ENCODE data around the gene MYO18B. TPM values are rescaled to one million over a fixed set of nuclear protein-coding genes. Genes with fewer than 3 reads are reported as not detected.

Gene MYO18B
- total RNA-seq, 2 experiments from 2014 or later = 0.11 to 0.22 TPM

DNA sequence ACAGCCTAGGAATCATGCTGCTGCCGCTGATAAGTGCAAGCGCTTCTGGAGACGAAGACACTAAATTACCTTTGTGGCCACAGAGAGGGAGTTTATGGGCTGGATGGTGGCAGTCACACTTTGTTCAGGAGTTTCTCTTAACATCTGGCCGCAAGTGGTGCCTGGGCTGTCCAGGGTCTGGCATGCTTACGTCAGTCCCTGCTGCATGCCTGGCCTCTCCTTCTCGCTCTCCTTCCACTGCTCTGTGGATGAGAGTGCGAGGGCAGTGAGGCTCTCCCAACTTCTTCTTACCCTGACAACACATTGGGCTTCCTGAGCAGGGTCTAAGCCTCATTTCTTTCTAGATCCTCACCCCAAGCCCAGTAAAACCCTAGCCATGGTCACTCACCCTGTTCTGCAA is 266.6 kb downstream of the MYO18B start:
- H3K36me3 Mint-ChIP-seq (ENCODE audit: low read depth) = no peaks in the 10 kb centered on the region
- DNase-seq = no peak
- H3K9me3 Mint-ChIP-seq = peaks cover 2% of the 10 kb centered on the region
- CTCF ChIA-PET = no interaction called here
- no peak for TF ChIP-seq CTCF (IDR thresholded peaks at IDR 0.05)
- intact Hi-C loops (cut with DNase I, micrococcal nuclease) = no loop called here
- no peak overlapping the region for H3K4me3 ChIP-seq (ENCODE audit: low read length)
- H3K27ac Mint-ChIP-seq = no peak overlapping the region
- no peak overlapping the region for H3K27ac ChIP-seq (ENCODE audit: low read depth in 1 of 2, low read length in 2 of 2)
- POLR2A ChIA-PET = no interaction called here
- H3K27me3 Mint-ChIP-seq = peaks cover 8% of the 10 kb centered on the region
- H3K9me3 ChIP-seq (ENCODE audit: control insufficient read depth in 1 of 2, insufficient read depth in 1 of 2, low read length in 2 of 2) = peaks cover 7 to 8% of the 10 kb centered on the region in 2 experiments
- H3K4me1 Mint-ChIP-seq (ENCODE audit: low read depth) = no peaks in the 10 kb centered on the region
- H3K4me3 Mint-ChIP-seq = no peak overlapping the region
- no peaks in the 10 kb centered on the region for H3K36me3 ChIP-seq (ENCODE audit: insufficient read depth, low read length)
- ATAC-seq (ENCODE audit: poor library complexity) = no peak
- H3K27me3 ChIP-seq (ENCODE audit: control insufficient read depth in 1 of 2, insufficient read depth in 2 of 2, low read length in 2 of 2) = no peaks in the 10 kb centered on the region
- H3K4me1 ChIP-seq (ENCODE audit: insufficient read depth, low read length) = no peaks in the 10 kb centered on the region

GRCh38 chr22:26016916-26017315 is 274.9 kb downstream of the MYO18B start:
- no peak overlapping the region for H3K4me3 Mint-ChIP-seq
- CTCF ChIA-PET = no interaction called here
- no peaks in the 10 kb centered on the region for H3K36me3 Mint-ChIP-seq (ENCODE audit: low read depth)
- peaks cover 17% of the 10 kb centered on the region for H3K27me3 Mint-ChIP-seq
- peaks cover 4 to 8% of the 10 kb centered on the region in 2 experiments for H3K27me3 ChIP-seq (ENCODE audit: control insufficient read depth in 1 of 2, insufficient read depth in 2 of 2, low read length in 2 of 2)
- no peak overlapping the region for H3K27ac Mint-ChIP-seq
- no peak for TF ChIP-seq CTCF (IDR thresholded peaks at IDR 0.05)
- no peak overlapping the region for H3K27ac ChIP-seq (ENCODE audit: low read depth in 1 of 2, low read length in 2 of 2)
- ATAC-seq (ENCODE audit: poor library complexity) (no peak), DNase-seq (no peak)
- no peaks in the 10 kb centered on the region for H3K4me1 ChIP-seq (ENCODE audit: insufficient read depth, low read length)
- no peak overlapping the region for H3K4me3 ChIP-seq (ENCODE audit: low read length)
- H3K9me3 ChIP-seq (ENCODE audit: control insufficient read depth in 1 of 2, insufficient read depth in 1 of 2, low read length in 2 of 2) = no peaks in the 10 kb centered on the region
- intact Hi-C loops (cut with DNase I, micrococcal nuclease) = no loop called here
- POLR2A ChIA-PET = no interaction called here
- no peaks in the 10 kb centered on the region for H3K4me1 Mint-ChIP-seq (ENCODE audit: low read depth)
- no peaks in the 10 kb centered on the region for H3K9me3 Mint-ChIP-seq
- H3K36me3 ChIP-seq (ENCODE audit: insufficient read depth, low read length) = no peaks in the 10 kb centered on the region

GRCh38 chr22:26017932-26018331 is 275.9 kb downstream of the MYO18B start:
- intact Hi-C loops (cut with DNase I, micrococcal nuclease) = no loop called here

More at GRCh38 chr22:26017932-26018331, 275.9 kb downstream of the MYO18B start:
- no peaks in the 10 kb centered on the region for H3K9me3 Mint-ChIP-seq
- ATAC-seq (ENCODE audit: poor library complexity) (no peak), DNase-seq (no peak)
- Histone ChIP-seq H3K27ac (ENCODE audit: low read depth in 1 of 2, low read length in 2 of 2) (no peak overlapping the region), H3K4me1 (ENCODE audit: insufficient read depth, low read length) (no peaks in the 10 kb centered on the region), H3K4me3 (ENCODE audit: low read length) (no peak overlapping the region), H3K36me3 (ENCODE audit: insufficient read depth, low read length) (no peaks in the 10 kb centered on the region), H3K9me3 (ENCODE audit: control insufficient read depth in 1 of 2, insufficient read depth in 1 of 2, low read length in 2 of 2) (peaks cover 0 to 3% of the 10 kb centered on the region in 2 experiments), H3K27me3 (ENCODE audit: control insufficient read depth in 1 of 2, insufficient read depth in 2 of 2, low read length in 2 of 2) (peaks cover 4 to 8% of the 10 kb centered on the region in 2 experiments)
- no peak for TF ChIP-seq CTCF (IDR thresholded peaks at IDR 0.05)
- no peaks in the 10 kb centered on the region for H3K4me1 Mint-ChIP-seq (ENCODE audit: low read depth)
- ChIA-PET CTCF (no interaction called here), POLR2A (no interaction called here)
- no peak overlapping the region for H3K4me3 Mint-ChIP-seq
- peaks cover 26% of the 10 kb centered on the region for H3K27me3 Mint-ChIP-seq
- H3K36me3 Mint-ChIP-seq (ENCODE audit: low read depth) = no peaks in the 10 kb centered on the region
- no peak overlapping the region for H3K27ac Mint-ChIP-seq

Measured in CD4-positive, alpha-beta T cell (primary cell).